VCaP (cell line): ENCODE measurements around the gene SLC4A1.
A peak's percentile ranks its signal among the peaks of the same experiment; 100 is the strongest.

ENCODE experiments used
- H3K27ac ChIP-seq: fragments of 450-650 bp; 2 replicates; pipeline ENCODE4 v1.5.1; 2017
- TF ChIP-seq, protein P1 (sequence below): fragments of 450-650 bp; conservative IDR thresholded peaks from 2 replicates; pipeline ENCODE4 v1.5.1; 2017; ENCODE audit warnings: mild to moderate bottlenecking, moderate library complexity

The SLC4A1 gene

DNA sequence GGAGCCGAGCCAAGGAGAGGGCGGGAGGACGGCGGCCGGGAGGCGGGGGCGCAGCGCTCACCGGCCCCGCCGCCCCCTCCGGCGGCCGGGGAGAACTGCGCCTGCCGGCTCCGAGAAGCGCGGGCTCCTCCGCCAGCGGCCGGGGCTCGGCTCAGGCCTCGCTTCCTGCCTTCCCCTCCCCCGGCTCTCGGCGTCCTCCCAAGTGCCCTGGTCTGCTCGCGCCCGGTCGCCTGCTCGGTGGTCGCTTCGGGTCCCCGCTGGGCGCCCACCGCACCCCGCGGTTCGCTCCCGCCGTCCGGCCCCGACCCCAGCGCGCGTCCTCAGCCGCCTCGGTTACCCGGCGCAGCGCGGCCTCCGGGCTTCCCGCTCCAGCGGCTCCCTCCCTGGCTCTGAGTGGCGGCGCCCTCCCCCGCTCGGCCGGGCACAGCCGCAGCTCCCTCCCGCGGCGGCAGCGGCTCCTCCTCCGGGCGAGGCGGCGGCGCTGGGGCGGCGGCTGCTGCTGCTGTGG lies 48.8 kb downstream of the SLC4A1 start:
- TF ChIP-seq, protein P1, sequence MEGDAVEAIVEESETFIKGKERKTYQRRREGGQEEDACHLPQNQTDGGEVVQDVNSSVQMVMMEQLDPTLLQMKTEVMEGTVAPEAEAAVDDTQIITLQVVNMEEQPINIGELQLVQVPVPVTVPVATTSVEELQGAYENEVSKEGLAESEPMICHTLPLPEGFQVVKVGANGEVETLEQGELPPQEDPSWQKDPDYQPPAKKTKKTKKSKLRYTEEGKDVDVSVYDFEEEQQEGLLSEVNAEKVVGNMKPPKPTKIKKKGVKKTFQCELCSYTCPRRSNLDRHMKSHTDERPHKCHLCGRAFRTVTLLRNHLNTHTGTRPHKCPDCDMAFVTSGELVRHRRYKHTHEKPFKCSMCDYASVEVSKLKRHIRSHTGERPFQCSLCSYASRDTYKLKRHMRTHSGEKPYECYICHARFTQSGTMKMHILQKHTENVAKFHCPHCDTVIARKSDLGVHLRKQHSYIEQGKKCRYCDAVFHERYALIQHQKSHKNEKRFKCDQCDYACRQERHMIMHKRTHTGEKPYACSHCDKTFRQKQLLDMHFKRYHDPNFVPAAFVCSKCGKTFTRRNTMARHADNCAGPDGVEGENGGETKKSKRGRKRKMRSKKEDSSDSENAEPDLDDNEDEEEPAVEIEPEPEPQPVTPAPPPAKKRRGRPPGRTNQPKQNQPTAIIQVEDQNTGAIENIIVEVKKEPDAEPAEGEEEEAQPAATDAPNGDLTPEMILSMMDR, result peak; percentile 21; the same call in 1 of the 2 replicates
- peak overlapping the region; percentile 100 for H3K27ac ChIP-seq

DNA sequence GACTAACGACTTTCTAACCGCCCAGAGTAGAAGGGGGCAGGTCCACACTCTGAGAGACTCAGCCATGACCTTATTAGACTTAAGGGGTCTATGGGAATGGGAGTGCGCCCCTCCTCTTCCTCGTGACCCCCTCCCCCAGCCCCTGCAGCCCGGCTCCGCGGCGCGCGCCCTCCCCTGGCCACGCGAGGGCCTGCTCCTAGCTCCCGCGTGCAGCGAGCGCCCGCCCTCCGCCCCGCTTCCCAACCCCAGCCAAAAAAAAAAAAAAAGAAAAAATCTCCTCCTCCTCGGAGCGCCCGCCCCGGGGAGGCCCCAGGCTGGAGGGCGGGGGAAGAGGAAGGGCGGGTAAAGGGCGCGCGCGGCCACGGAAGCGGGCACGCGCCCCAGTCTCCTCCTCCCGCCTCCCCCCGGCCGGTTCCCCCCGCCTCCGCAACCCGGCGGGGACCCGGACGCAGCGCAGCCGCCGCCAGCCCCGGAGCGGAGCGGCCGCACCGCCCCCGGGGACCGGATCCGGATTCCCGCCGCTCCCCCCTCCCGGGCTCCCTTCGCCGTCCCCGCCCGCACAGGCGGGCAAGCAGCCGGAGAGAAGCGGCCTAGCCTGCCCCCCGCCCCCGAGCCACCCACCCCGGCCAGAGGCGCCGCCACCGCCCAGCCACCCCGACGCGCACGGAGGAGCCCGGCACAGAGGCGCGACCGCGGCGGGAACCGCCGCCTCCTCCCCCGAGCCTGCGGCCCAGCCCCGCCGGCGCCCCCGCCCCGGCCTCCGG lies 49.4 kb downstream of the SLC4A1 start:
- TF ChIP-seq, protein P1, result peak; percentile 90
- H3K27ac ChIP-seq, result peak overlapping the region; percentile 100

DNA sequence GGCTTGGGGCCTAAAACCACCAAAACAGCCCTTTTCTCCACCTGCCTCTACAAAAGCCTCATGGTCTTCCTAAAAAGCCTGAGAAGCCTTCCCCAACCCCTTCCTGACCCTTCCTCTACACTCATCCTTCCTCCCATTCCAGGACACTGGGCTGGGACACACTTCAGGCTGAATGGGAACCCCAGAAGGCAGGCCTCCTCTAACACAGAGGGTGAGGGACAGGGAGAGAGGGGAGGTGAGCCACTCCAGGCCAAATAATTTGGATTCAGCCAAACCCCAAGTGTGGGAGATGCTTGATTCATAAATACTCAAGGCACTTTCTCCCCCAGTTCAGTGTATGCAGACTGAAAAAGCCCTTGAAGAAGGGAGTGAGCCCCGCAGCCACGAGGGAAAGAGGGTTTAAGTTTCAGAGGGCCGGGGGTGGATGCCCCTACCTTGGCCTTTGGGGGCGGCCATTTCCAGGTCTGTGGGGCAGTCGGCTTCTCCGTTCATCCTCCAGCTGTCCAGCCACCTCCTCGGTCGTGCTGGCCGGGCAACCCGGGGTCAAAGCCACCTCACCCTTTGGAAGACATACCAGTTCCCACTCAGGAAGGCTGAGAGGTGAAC lies 50.1 kb downstream of the SLC4A1 start:
- H3K27ac ChIP-seq, result peak overlapping the region; percentile 100
- TF ChIP-seq, protein P1, result no peak

DNA sequence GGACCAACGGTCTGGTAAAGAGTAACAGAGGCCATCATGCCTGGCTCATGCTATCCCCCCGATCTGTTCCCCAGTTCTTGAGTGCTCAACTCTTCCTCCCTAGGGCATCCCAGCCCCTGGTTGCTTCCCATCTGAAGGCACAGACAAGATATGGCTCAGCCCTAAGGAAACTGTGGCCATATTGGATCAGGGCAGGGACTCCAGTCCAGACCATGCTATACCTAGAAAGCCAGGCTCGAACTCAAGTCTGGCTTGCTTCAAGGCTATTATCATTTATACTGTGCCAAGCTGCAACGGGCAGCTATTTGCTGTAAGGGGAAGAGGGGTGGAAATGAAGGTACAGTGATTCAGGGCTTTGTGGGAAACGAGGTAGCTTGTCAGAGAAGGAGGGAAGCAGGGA lies 51.2 kb downstream of the SLC4A1 start:
- TF ChIP-seq, protein P1, result no peak
- peak overlapping the region; percentile 100; the same call in 1 of the 2 replicates for H3K27ac ChIP-seq

DNA sequence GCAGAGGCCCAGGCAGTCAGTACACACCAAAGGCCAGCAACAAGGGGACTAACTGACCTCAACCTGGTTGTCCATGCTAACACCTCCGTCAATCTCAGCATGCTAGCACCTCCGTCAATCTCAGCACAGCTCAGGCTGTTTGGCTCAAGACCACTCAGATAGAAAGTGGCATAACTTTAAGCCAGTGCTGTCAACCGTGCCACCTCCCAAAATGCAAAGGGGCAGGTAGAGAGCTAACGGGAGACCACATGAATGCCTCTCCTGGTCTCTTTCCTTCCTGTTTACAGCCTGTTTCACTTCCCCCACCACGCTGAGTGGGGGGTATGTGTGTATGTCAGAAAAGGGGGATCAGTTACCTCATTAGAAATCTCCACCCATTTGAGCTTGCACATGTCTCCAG lies 51.8 kb downstream of the SLC4A1 start:
- TF ChIP-seq, protein P1, result no peak
- H3K27ac ChIP-seq, result no peak overlapping the region

DNA sequence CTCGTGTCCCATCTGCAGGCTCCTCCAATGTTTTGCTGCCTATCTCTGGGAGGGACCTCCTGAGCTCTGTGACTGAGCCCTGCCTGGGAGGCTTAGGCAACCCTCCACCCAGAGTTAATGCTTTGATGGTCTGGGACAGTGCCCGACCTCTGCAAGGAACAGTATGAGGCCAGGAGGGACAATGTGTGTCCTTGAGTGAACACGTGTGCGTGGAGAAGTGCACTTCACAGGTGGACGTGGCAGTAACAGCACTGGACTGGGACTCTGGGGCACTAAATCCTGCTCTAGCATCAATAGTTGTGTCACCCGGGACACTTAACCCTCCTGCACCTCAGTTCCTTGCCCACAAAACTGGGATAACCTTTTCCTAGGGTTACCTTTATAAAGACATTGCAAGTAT lies 53.0 kb downstream of the SLC4A1 start:
- H3K27ac ChIP-seq, result no peak overlapping the region
- TF ChIP-seq, protein P1, result no peak

DNA sequence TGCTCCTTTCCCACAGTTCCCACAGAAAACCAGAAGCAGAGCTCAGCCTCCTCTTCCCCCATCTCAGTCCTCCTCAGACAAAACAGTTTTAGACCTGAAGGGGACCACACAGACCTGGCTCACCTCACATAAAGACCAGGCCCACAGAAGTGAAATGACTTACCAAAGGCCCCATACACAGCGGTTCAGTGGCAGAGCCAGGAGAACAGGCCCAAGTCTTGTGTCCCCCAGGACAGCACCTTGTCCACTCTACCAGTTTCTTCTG lies 53.8 kb downstream of the SLC4A1 start:
- H3K27ac ChIP-seq, result no peak overlapping the region
- TF ChIP-seq, protein P1, result no peak
